H4 (cell line): Measurements from ENCODE around the gene B9D2. TPM values are rescaled to one million over a fixed set of nuclear protein-coding genes. Genes with fewer than 3 reads are reported as not detected.
"Not testable (repeated sequence)": the region's sequence is repeated elsewhere in the genome, so short reads cannot be mapped to it uniquely, and the experiment has no call there.

Source experiments
- DNase-seq: peaks from one replicate; pipeline ENCODE4 v3.0.0-alpha.2; 2015; ENCODE audit warnings: low spot score
- total RNA-seq: library from RNA; depleted of rRNA; stranded (reverse); fragments of >200 nt; shearing (Covaris generic); gene quantifications from 2 replicates; pipeline ENCODE4 v1.2.3, GENCODE V29; 2014

Gene B9D2
- total RNA-seq, 1 experiment from 2014 or later: 7.5 TPM

- DNase-seq: no peak
These were observed 27.7 kb upstream of the B9D2 start for GRCh38 chr19:41391618-41392017.

- no peak for DNase-seq
These were observed 22.5 kb upstream of the B9D2 start for GRCh38 chr19:41386442-41386841.

DNA sequence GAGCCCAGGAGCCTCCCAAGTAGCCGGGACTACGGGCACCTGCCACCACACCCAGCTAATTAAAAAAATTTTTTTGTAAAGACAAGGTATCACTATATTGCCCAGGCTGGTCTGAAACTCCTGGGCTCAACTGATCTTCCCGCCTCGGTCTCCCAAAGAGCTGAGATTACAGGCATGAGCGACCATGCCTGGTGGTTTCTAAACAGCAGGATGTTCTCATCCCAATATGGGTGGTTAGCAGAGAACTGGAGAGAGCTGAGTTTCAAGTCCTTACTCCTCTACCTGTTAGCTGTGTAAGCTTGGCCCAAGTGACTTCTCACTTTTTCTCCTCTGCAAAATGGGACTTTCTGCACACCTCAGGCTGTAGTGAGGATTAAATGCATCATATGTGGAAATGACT, 20.4 kb upstream of the B9D2 start:
- no peak for DNase-seq

- not testable (repeated sequence) for DNase-seq
These were observed 17.6 kb upstream of the B9D2 start for GRCh38 chr19:41381536-41381935.

DNA sequence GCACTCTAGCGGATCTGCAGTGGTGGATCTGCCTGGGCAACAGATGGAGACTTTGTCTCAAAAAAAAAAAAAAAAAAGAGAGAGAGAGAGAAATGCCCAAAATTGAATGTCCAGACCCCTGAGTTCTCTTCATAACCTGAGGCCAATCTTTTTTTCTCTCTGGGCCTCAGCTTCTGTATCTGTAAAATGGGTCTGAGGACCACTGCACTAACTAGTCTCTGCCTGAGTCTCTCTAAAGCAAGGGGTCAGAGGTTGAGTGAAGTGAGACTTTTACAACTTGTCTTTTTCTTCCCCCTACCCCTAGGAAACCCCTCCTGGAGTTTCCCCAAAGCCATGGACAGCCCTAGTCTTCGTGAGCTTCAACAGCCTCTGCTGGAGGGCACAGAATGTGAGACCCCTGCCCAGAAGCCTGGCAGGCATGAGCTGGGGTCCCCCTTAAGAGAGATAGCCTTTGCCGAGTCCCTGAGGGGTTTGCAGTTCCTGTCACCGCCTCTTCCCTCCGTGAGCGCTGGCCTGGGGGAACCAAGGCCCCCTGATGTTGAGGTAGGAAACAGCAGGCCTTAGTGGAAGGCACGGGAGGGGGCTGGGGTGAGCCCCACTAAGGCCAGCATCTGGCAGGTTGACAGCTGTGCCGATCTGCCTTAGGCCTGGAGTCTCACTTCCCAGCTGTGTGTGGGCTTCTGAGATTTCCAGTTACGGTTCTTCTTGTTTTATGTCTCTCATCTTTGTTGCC, 14.2 kb upstream of the B9D2 start:
- DNase-seq: no peak

- no peak for DNase-seq
These were observed 13.0 kb upstream of the B9D2 start for GRCh38 chr19:41376998-41377365.

DNA sequence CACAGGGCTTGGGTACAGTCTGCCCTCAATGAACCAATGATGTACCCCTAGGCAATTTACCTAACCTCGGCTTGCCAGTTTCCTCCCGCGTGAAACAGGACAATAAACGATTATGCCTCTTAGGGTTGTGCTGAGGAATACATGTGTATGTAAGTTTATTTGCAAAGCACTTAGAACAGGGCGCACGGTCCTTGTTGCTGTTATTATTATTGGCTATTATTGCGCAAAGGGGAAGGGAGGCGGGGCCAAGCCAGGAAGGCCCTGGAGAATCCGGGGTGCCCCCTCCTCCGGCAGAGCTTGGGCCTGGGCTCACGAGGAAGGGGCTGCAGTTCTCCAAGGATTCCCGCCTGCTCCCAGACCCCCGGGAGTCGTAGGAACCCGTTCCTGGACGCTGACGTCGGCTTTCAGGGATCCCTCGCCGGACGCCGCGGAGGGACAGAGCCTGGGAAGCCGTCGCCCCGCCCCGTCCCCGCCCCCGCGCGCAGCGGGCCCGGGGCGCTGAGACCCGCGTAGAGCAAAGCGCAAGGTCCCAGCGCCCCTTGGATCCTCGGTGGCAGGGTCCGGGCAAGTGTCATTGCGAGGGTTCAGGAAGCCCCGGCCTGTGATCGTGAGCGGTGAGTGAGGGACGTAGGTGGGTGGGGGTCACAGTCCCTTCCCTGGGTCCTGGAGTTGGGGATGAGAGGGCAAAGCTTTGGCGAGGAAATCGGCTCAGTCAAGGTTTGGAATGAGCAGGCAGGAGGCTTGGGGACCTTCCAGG, 12.5 kb upstream of the B9D2 start, which contains the start of gene TMEM91:
Gene TMEM91 (plus strand): TSS at position 293 of the 757 bp plus-strand sequence. CDS start 1,777 bp downstream, outside the sequence.
- DNase-seq: no peak

GRCh38 chr19:41373993-41374392, 10.0 kb upstream of the B9D2 start:
- peak; percentile 86 for DNase-seq

DNA sequence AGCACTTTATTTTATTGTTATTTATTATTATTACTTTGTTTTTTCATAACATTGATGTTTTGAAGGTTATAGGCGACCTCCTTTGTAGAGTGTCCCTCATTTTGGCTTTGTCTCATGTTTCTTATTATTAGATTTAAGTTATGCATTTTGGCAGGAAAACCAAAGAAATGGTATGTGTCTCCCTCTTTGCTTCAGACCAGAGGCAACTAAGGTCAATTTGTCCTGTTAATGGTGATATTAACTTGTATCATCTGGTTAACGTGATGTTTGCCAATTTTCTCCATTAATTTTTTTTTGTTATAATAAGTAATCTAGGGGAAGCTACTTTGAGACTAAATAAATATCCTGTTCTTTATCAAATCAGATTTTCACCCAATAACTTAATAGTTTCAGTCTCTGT, 8.6 kb upstream of the B9D2 start:
- no peak for DNase-seq

- no peak for DNase-seq
These were observed 7.6 kb upstream of the B9D2 start for GRCh38 chr19:41371541-41371940.

GRCh38 chr19:41371119-41371518, 7.2 kb upstream of the B9D2 start:
- DNase-seq: not testable (repeated sequence)

DNA sequence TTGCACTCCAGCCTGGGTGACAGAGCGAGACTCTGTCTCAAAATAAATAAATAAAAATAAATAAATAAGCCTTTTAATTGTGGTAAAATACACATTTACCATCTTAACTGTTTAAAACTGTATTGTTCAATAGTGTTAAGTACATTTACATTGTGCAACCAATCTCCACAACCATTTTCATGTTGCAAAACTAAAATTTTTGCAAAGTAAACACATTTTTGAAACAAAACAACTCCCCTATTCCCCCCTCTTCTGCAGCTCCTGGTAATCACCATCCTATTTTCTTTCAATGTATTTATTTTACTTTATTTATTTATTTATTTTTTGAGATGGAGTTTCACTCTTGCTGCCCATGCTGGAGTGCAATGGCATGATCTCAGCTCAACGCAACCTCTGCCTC, 5.8 kb upstream of the B9D2 start:
- DNase-seq: no peak

DNA sequence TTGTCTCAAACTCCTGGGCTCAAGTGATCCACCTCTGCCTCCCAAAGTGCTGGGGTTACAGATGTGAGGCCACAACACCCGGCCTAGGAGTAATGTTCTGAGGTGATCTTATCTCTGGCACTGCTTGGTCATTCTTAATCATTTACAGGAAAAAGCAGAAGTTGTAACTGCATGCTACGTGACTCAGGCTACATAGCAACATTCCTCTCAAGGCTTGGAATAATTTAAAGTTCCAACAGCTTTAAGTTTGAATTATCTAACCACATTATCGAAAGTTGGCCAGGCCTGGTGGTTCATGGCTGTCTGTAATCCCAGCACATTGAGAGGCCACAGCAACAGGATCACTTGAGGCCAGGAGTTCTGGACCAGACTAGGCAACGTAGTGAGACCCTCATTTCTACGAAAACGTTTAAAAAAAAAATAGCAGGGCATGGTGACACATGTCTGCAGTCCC, 3.9 kb upstream of the B9D2 start:
- peak; percentile 64 for DNase-seq

GRCh38 chr19:41366089-41366488, 2.1 kb upstream of the B9D2 start:
- DNase-seq: no peak

DNA sequence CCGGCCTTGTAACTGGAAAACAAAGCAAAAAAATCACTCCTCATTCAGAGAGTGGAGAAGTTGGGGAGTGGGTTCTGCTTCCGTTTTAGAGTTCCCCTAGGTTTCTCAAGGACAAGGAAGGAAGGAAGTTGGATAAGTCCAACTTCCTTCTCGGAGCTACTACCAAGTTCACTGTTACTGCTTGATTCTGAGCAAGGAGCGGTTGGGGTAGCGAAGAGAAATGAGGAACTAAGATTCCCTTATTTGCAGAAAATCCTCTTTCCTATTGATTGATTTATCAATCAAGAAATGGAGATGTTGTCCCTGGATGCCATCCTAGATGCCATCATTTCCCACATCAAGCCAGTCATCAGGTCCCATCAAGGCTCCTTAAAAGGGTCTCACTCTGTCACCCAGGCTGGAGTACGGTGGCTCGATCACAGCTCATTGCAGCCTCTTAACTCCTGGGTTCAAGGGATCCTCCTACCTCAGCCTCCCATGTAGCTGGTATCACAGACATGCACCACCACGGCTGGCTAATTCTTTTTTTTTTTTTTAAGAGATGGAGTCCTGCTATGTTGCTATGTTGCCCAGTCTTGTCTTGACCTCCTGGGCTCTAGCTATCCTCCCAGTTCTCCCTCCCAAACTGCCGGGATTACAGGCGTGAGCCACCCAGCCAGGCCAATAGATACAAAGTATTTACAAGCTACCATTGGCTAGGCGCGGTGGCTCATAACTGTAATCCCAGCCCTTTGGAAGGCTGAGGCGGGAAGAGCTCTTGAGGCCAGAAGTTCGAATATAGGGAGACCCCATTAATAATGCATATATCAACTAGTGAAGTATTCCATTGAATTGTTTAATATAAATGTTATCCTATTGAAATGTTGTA, 809 bp upstream of the B9D2 start:
- DNase-seq: no peak

DNA sequence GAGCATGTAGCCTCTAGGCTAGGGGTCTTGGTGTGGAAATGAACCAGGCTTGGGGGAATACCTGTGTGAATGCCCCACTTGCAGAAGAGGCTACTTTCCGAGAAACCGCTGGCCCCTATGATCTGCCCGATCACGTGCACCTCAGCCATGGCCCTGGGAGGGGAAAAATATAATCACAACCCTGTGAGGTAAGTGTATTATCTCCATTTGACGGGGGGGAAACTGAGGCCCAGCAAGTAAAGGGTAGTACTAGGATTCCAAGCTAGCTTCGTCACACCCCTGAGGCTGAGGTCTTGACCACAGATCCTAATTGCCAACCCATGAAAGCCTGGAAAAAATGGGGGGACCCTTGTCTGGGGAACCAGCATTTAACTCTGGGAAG, 587 bp downstream of the B9D2 start:
- DNase-seq: no peak

GRCh38 chr19:41362143-41362847, 1.7 kb downstream of the B9D2 start:
- DNase-seq: no peak

DNA sequence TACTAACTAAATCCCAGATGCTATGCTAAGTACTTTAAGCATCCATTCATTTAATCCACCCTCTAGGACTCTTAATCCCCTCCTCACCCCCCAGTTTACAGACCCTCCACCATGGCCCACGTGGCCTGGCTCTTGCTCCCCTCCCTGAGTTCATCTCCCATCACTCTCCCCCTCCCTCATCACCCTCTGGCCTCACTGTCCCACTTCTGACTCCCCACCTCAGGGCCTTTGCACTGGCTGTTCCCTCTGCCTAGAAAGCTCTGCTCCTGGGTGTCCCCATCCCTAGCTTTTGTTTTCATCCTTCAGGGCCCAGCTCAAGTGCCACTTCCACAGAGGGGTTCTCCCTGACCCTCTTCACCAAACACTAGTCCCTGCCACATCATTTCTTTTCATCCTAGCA, 4.2 kb downstream of the B9D2 start:
- DNase-seq: no peak

DNA sequence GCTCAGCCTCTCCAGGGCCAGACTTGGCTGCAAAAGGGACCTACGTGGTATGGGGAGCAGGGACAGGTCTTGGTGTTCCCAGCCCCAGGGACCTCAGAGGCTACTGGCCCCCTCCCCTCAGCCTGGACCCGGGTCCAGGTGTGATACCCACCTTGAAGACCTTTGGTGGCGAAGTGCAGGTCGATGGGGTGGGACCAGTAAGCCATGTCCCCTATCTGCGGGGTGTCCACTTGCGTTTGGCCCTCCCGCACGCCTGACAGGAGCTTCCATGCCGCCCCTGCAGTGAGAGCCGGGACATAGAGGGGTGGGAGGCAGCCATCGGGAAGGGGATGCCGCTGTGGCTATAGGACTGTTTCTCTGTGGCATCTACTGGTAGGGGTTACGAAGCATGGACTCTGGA, 6.2 kb downstream of the B9D2 start:
- no peak for DNase-seq

GRCh38 chr19:41356984-41357739, 6.8 kb downstream of the B9D2 start:
- no peak for DNase-seq

GRCh38 chr19:41355802-41356201, 8.1 kb downstream of the B9D2 start:
- no peak for DNase-seq
